Stimulated activated CD4-positive, alpha-beta T cell treated with anti-CD3 and anti-CD28 coated beads, Interleukin-15, amount 100 ng/mL, for 24 hours (primary cell): Measurements from ENCODE around the gene GRM7.

ENCODE experiments used
- DNase-seq: peaks from one replicate; pipeline ENCODE4 v3.0.0-alpha.2; 2020

Gene GRM7

DNA sequence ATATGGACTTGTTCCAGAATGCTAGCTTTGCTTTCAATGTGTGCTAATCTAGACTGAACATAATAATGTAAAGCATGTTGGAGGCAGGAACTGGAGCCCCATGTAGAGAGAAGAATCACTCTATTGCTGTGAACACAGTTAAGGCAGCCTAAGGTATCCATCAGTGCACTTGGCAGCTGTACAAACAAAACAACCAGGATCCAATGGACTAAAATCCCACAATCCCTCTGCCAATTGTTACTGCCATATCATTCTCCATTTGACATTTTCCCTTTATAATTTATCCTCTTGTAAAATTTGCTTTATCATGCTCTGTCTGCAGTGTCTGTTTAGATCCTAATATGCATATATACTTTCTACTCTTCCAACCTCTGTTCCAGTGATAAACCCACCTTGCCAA, 883.9 kb downstream of the GRM7 start:
- DNase-seq = no peak

DNA sequence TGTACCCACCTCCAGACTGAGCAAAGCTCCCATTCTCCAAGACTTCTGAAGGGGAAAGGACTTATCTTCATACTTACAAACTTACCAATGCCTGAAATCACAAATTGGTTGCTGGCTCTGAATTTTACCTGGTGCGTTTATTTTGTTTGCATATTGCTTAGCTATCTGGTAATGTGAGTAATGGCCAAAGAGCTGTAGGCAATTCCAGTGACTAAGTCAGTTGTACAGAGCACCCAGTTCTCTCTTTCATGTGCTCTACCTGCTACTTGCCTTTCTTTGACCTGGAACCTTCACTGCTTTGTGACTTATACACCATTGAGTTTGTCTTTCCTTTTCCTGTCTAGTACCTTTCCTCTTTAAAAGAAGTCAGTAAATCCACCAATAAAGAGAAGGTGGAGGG, 884.8 kb downstream of the GRM7 start:
- no peak for DNase-seq

GRCh38 chr3:7749931-7750695, 889.2 kb downstream of the GRM7 start:
- DNase-seq = no peak

DNA sequence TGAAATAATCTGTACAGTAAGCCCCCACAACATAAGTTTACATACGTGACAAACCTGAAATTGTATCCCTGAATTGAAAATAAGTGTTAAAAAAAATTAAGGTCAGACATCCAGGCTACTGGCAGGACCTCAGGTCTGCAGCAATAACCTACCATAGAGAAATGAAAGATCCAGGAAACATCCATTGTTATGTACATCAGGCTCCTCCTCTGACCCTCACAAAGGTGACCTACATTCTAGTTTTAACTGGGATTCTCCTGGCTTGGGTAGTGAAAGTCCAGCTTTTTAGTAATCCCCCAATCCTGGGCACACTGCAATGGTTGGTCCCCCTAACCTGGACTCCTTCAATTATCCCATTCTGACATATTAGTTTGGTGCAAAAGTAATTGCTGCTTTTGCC, 891.1 kb downstream of the GRM7 start:
- DNase-seq = no peak

GRCh38 chr3:7754653-7755441, 893.9 kb downstream of the GRM7 start:
- no peak for DNase-seq

GRCh38 chr3:7759630-7760029, 898.7 kb downstream of the GRM7 start:
- no peak for DNase-seq

DNA sequence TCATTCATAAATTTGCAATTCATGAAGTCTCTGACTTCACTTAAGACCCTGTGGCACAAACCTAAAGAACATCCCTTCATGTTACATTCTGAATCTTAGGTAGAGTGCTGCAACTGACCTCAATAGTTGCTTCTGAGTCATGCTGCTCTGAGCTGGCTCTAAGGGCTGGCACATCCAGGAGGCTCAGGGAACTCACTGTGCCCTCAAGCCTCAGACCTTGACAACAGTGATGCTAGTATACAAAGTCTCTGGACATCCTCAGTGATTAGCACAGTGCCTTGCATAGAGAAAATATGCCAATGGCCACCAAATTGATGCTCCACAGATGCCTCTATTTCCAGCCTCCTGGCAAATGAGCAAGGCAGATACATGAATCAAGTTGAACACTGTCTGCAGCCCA, 899.8 kb downstream of the GRM7 start:
- no peak for DNase-seq

GRCh38 chr3:7764115-7764514, 903.2 kb downstream of the GRM7 start:
- no peak for DNase-seq

DNA sequence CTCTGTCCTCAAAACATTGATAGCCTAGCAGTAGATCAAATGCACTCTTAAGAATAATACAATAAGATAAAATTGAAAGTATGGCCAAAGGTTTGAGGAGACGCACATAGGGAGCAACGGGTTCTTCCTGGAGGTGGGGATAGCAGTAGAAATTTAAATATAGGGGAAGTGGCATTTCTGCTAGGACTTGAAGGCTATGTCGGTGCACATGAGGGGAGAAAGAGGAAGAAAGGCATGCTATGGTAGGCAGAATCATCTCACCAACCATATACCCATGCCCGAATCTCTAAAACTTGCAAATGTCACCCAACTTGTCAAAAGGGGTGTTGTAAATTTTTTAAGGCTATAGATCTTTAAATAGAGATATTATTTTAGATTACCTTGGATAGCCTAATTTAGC, 905.6 kb downstream of the GRM7 start:
- no peak for DNase-seq

DNA sequence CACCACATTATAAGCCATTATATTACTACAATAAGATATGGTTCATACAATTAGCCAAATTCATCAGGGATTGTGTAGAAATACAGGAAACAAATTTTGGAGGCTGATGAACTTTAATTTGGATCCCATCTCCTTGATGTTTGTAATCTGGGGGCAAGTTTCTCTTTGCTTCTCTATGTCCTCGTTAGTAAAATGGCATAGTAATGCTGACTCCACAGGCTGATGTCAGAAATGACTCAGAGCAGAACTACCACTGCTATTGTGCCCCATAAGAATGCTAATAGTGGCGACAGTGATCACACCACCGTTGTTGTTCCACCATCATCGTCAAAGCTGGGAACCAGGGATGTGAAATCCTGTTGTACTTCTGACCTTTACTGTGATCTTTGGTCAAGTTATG, 918.4 kb downstream of the GRM7 start:
- no peak for DNase-seq

DNA sequence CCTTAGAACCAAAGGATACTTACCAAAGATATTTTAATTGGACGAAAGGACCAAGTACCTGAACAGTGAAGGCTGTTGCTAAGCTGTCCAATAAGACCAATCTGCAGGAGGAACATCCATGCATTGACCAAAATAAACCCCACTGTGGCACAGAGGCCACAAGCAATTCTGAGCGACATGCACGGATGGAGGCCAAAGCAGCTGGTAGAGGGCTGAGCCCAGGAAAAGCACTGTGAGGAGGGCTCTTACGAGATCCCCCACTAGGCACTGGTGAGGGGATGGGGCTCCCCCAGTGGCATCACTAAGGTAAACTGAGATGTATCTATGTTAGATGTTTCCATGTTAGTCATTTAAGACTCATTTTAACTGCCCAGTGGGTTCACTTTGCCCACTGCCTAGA, 920.5 kb downstream of the GRM7 start:
- DNase-seq = no peak

DNA sequence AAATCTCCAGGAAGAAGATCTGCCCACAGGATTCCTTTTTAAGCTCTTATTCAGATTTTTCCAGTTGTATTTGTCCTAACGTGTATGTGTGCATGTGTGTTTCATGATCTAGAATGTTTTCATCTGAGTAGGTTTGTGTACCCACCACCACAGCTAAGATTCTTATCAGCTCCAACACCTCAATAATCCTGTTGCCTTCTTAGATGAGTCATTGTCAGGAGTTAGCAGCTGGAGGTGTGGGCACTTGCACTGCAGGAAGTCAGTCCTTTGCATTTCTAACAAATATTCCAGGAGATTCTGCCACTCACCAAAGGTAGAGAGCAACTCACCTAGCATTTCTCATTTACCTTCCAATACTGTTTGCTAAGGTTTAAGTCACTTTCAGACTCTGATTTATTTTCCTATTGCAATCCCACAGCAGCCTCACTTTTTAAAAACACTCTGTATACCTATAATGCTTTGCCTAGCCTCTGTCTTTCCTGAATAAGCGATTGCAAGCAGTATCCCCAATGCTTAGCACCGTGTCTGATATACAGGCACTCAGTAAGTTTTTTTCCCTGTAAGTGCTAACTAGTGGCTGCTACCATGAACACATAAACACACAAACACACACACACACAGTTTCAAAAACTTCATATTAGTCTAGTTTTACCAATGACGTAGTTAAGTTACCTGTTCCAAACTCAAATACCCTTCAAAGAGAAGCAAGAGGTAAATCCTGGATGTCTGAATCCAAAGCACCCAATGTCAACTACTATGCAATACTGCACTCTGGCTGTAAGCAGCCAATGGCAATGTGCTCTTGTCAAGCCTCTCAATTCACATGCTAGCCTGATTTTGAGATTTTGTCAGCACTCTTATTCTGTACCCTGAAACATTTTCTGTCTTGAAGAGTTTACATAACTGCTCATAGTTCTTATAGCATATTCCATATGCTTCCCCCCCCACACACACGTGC, 927.2 kb downstream of the GRM7 start:
- no peak for DNase-seq

DNA sequence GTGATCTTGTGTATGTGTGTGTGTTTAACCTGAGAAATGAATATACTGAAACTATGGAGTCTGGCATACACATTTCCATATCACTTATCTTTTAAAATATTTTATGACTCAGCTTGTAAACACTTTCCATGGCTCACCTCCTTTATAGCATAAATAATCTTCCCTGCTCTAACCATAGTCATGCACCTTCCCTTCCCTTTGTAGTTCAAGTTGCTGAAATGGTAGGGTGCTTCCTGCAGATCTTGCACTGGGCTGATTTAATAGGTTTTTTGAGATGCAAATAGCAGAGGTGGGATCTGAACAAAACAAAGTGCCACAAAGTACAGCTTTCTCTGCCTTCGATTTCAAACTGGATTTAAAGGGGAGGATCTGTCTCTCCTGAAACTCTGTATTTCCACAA, 928.0 kb downstream of the GRM7 start:
- no peak for DNase-seq

GRCh38 chr3:7789324-7789723, 928.4 kb downstream of the GRM7 start:
- DNase-seq = no peak

- no peak for DNase-seq
Measured at GRCh38 chr3:7790141-7790540, 929.2 kb downstream of the GRM7 start.
